ENCODE data around the gene PCDH17. TPM values are rescaled to one million over a fixed set of nuclear protein-coding genes. Genes with fewer than 3 reads are reported as not detected.

PCDH17 gene
- total and polyA plus RNA-seq, 4 donors, result 0.59 to 8.8 (median 0.98) TPM

GRCh38 chr13:57634839-57635165 lies 3.3 kb downstream of the PCDH17 start:
- Histone ChIP-seq H3K9me3 (ENCODE audit: control insufficient read depth in 4 of 4, low read length in 3 of 4) (peaks cover 0 to 12% (median 3%) of the 10 kb centered on the region in 4 donors), H3K9ac (ENCODE audit: low read depth in 1 of 2, low read length in 2 of 2) (no peak overlapping the region), H3K4me1 (ENCODE audit: control insufficient read depth in 4 of 4, insufficient read depth in 4 of 4, low read length in 3 of 4) (peaks cover 3 to 32% (median 26%) of the 10 kb centered on the region in 4 donors), H3K4me3 (ENCODE audit: low read depth in 1 of 3, low read length in 3 of 3) (peak overlapping the region in 2 of 3 donors; percentile 6 to 10), H3K36me3 (ENCODE audit: control insufficient read depth in 4 of 4, insufficient read depth in 3 of 4, low read depth in 1 of 4, low read length in 3 of 4) (no peaks in the 10 kb centered on the region), H3K27me3 (ENCODE audit: control insufficient read depth in 4 of 4, insufficient read depth in 4 of 4, low read length in 3 of 4) (peaks cover 0 to 13% (median 6%) of the 10 kb centered on the region in 4 donors), H3K27ac (ENCODE audit: low read depth in 1 of 2, low read length in 2 of 2) (no peak overlapping the region)
- WGBS, result 8% methylated on average over 15 of the region's 15 CpGs
- TF ChIP-seq RAD21 (IDR thresholded peaks at IDR 0.05), result no peak
- no peak for TF ChIP-seq ZBTB33 (IDR thresholded peaks at IDR 0.05)
- DNase-seq (ENCODE audit: low spot score), result no peak

- Histone ChIP-seq H3K27me3 (ENCODE audit: control insufficient read depth in 4 of 4, insufficient read depth in 4 of 4, low read length in 3 of 4) (peaks cover 0 to 13% (median 3%) of the 10 kb centered on the region in 4 donors), H3K36me3 (ENCODE audit: control insufficient read depth in 4 of 4, insufficient read depth in 3 of 4, low read depth in 1 of 4, low read length in 3 of 4) (no peaks in the 10 kb centered on the region), H3K4me3 (ENCODE audit: low read depth in 1 of 3, low read length in 3 of 3) (no peak overlapping the region), H3K4me1 (ENCODE audit: control insufficient read depth in 4 of 4, insufficient read depth in 4 of 4, low read length in 3 of 4) (peaks cover 2 to 25% (median 20%) of the 10 kb centered on the region in 4 donors), H3K27ac (ENCODE audit: low read depth in 1 of 2, low read length in 2 of 2) (no peak overlapping the region), H3K9me3 (ENCODE audit: control insufficient read depth in 4 of 4, low read length in 3 of 4) (peaks cover 0 to 12% (median 3%) of the 10 kb centered on the region in 4 donors), H3K9ac (ENCODE audit: low read depth in 1 of 2, low read length in 2 of 2) (no peak overlapping the region)
- DNase-seq (ENCODE audit: low spot score), result no peak
- WGBS, result 57% methylated on average over 2 of the region's 2 CpGs
- no peak for TF ChIP-seq EGR1 (IDR thresholded peaks at IDR 0.05; ENCODE audit: low read depth in 2 of 2)
- no peak for TF ChIP-seq RXRA (IDR thresholded peaks at IDR 0.05)
- TF ChIP-seq ZBTB33 (IDR thresholded peaks at IDR 0.05), result no peak
- no peak for TF ChIP-seq HNF4A (conservative IDR thresholded peaks at IDR 0.05)
- TF ChIP-seq HNF4G (IDR thresholded peaks at IDR 0.05), result no peak
- TF ChIP-seq SP1 (IDR thresholded peaks at IDR 0.05), result no peak
- no peak for TF ChIP-seq FOXA1 (IDR thresholded peaks at IDR 0.05)
- TF ChIP-seq JUND (IDR thresholded peaks at IDR 0.05), result no peak
- no peak for TF ChIP-seq REST (IDR thresholded peaks at IDR 0.05)
- no peak for TF ChIP-seq YY1 (IDR thresholded peaks at IDR 0.05)
- TF ChIP-seq TAF1 (conservative IDR thresholded peaks at IDR 0.05), result no peak
- no peak for TF ChIP-seq NR2F2 (IDR thresholded peaks at IDR 0.05)
- TF ChIP-seq FOXA2 (IDR thresholded peaks at IDR 0.05), result no peak
- no peak for TF ChIP-seq CTCF (IDR thresholded peaks at IDR 0.05; ENCODE audit: low read depth, low read length, missing input control)
- no peak for TF ChIP-seq MAX (IDR thresholded peaks at IDR 0.05)
- no peak for TF ChIP-seq RAD21 (IDR thresholded peaks at IDR 0.05)
Measured at GRCh38 chr13:57635541-57636085, 4.1 kb downstream of the PCDH17 start.
